Esophagus squamous epithelium (tissue), 5 donors: ENCODE results near the gene CMTM2. TPM values are rescaled to one million over a fixed set of nuclear protein-coding genes. Genes with fewer than 3 reads are reported as not detected.

Experiments
- DNase-seq: peaks from one replicate; lab custom pipeline; 2025; lab: John Stamatoyannopoulos, UW
- H3K27ac ChIP-seq, 4 donors: fragments of 200-600 bp; sonication (generic); one replicate each; pipeline ENCODE4 v1.5.1; 2016 to 2019; ENCODE audit warnings: mild to moderate bottlenecking in 1 of 4
- H3K27me3 ChIP-seq, 4 donors: fragments of 200-600 bp; sonication (generic); 1 replicate in 3 of 4; 2 replicates in 1 of 4; pipeline versions ENCODE4 v1.5.1 to v1.6.0; 2017 to 2021; ENCODE audit warnings: antibody characterized with exemption in 1 of 4
- H3K36me3 ChIP-seq, 3 donors: fragments of 200-600 bp; sonication (generic); one replicate each; pipeline ENCODE4 v1.5.1; 2016 to 2019
- H3K4me1 ChIP-seq, 3 donors: fragments of 200-600 bp; sonication (generic); one replicate each; pipeline ENCODE4 v1.5.1; 2017 to 2019
- H3K4me3 ChIP-seq, 4 donors: fragments of 200-600 bp; sonication (generic); 1 replicate in 3 of 4; 2 replicates in 1 of 4; pipeline ENCODE4 v1.5.1; 2016 to 2019; ENCODE audit warnings: mild to moderate bottlenecking in 2 of 4, moderate library complexity in 1 of 4
- H3K9me3 ChIP-seq, 3 donors: fragments of 200-600 bp; sonication (generic); one replicate each; pipeline ENCODE4 v1.5.1; 2016 to 2019
- CTCF ChIP-seq, 6 experiments: fragments of 450-650 bp in 4 of 6; fragments of 200-600 bp in 2 of 6; sonication (generic) in 2 of 6; IDR thresholded peaks; one replicate each; pipeline ENCODE4 v1.5.1; 2016 to 2019; ENCODE audit warnings: antibody characterized with exemption in 6 of 6, mild to moderate bottlenecking in 4 of 6, moderate library complexity in 4 of 6
- POLR2A ChIP-seq, 4 donors: fragments of 450-650 bp; IDR thresholded peaks; one replicate each; pipeline ENCODE4 v1.6.1; 2017; ENCODE audit warnings: antibody characterized with exemption in 4 of 4, mild to moderate bottlenecking in 4 of 4, moderate library complexity in 3 of 4
- WGBS, 2 donors: methylation state at CpG; one replicate each; pipeline ENCODE4 v1.1.5; 2018; 5-methylcytosine and 5-hydroxymethylcytosine counted together
- intact Hi-C: fragments of 100-400 bp; cut with DNase I; formaldehyde crosslinking; loops from one replicate; pipeline ENCODE4 v1.15.0; 2022
- total RNA-seq, 4 donors: library from RNA; depleted of rRNA; stranded (reverse); fragments of >200 nt; gene quantifications; one replicate each; pipeline ENCODE4 v1.1.0, GENCODE V29; 2016
- donor health status: DM: yes; HTN: yes; CAD: no.

CMTM2 gene
- total RNA-seq, 4 donors from 2014 or later, result not detected

- Histone ChIP-seq H3K4me1 (peaks cover 27 to 83% (median 30%) of the 10 kb centered on the region in 3 donors), H3K9me3 (no peaks in the 10 kb centered on the region), H3K4me3 (peak within 1 kb of the TSS; percentile 36 to 79 (median 62)), H3K36me3 (peaks cover 0 to 5% (median 0%) of the 10 kb centered on the region in 3 donors), H3K27ac (peak within 1 kb of the TSS; percentile 83 to 98 (median 96)), H3K27me3 (no peaks in the 10 kb centered on the region)
- TF ChIP-seq POLR2A (IDR thresholded peaks at IDR 0.05) (peak in 3 of 4 donors; percentile 58 to 89 (median 68)), CTCF (IDR thresholded peaks at IDR 0.05) (peak in 1 of 6 experiments; percentile 45)
- intact Hi-C loops, result no loop called here
- 14 to 19% methylated on average over 32 to 37 of the region's 63 CpGs for WGBS, 2 donors
- DNase-seq, result no peak
These were observed 26.7 kb upstream of the CMTM2 start, which contains the start of gene CKLF for GRCh38 chr16:66552286-66553177. Gene CKLF (plus strand): TSS chr16:66552576. CDS start chr16:66552716, 140 bp downstream.

- peaks cover 27 to 76% (median 30%) of the 10 kb centered on the region in 3 donors for H3K4me1 ChIP-seq
These were observed 26.0 kb upstream of the CMTM2 start for GRCh38 chr16:66553223-66553622.

GRCh38 chr16:66554021-66554420, 25.2 kb upstream of the CMTM2 start:
- no peak for TF ChIP-seq CTCF (IDR thresholded peaks at IDR 0.05)
- no peak for TF ChIP-seq POLR2A (IDR thresholded peaks at IDR 0.05)
- intact Hi-C loops, result no loop called here
- Histone ChIP-seq H3K27ac (peak overlapping the region in 2 of 4 donors; percentile 95 to 97), H3K4me3 (peak overlapping the region in 3 of 4 donors; percentile 59 to 79 (median 65)), H3K9me3 (no peaks in the 10 kb centered on the region), H3K4me1 (peaks cover 23 to 68% (median 27%) of the 10 kb centered on the region in 3 donors), H3K27me3 (no peaks in the 10 kb centered on the region), H3K36me3 (peaks cover 0 to 5% (median 0%) of the 10 kb centered on the region in 3 donors)
- 84 to 96% methylated on average over 3 of the region's 3 CpGs for WGBS, 2 donors
- DNase-seq, result no peak

More at GRCh38 chr16:66553223-66553622, 26.0 kb upstream of the CMTM2 start:
- 43 to 46% methylated on average over 8 of the region's 8 CpGs for WGBS, 2 donors
- H3K9me3 ChIP-seq, result no peaks in the 10 kb centered on the region
- intact Hi-C loops, result no loop called here
- H3K27me3 ChIP-seq, result no peaks in the 10 kb centered on the region
- DNase-seq, result no peak
- TF ChIP-seq CTCF (IDR thresholded peaks at IDR 0.05) (no peak), POLR2A (IDR thresholded peaks at IDR 0.05) (no peak)
- H3K27ac ChIP-seq, result peak overlapping the region in 3 of 4 donors; percentile 83 to 97 (median 95)
- H3K4me3 ChIP-seq, result peak overlapping the region; percentile 36 to 79 (median 62)
- no peaks in the 10 kb centered on the region for H3K36me3 ChIP-seq

GRCh38 chr16:66554495-66554894, 24.8 kb upstream of the CMTM2 start:
- peak overlapping the region in 1 of 4 donors; percentile 59 for H3K4me3 ChIP-seq

More at GRCh38 chr16:66554495-66554894, 24.8 kb upstream of the CMTM2 start:
- H3K36me3 ChIP-seq, result peaks cover 0 to 9% (median 0%) of the 10 kb centered on the region in 3 donors
- H3K27ac ChIP-seq, result peak overlapping the region in 1 of 4 donors; percentile 1
- DNase-seq, result no peak
- H3K9me3 ChIP-seq, result no peaks in the 10 kb centered on the region
- WGBS, 2 donors, result 87% methylated on average over 6 of the region's 6 CpGs
- intact Hi-C loops, result no loop called here
- H3K27me3 ChIP-seq, result no peaks in the 10 kb centered on the region
- H3K4me1 ChIP-seq, result peaks cover 22 to 64% (median 27%) of the 10 kb centered on the region in 3 donors
- TF ChIP-seq POLR2A (IDR thresholded peaks at IDR 0.05) (no peak), CTCF (IDR thresholded peaks at IDR 0.05) (no peak)
